ENCODE measurements around the gene TMEM214. TPM values are rescaled to one million over a fixed set of nuclear protein-coding genes. Genes with fewer than 3 reads are reported as not detected.

The TMEM214 gene
- total RNA-seq, 1 experiment from 2014 or later, result 55.3 TPM

GRCh38 chr2:27014771-27015433, 17.9 kb upstream of the TMEM214 start:
- peaks cover 10% of the 10 kb centered on the region; the same call in 1 of the 2 replicates for H3K27me3 Mint-ChIP-seq (ENCODE audit: low read depth)
- Histone ChIP-seq H3T11ph (ENCODE audit: low read length) (no peak overlapping the region), H2BK15ac (ENCODE audit: low read depth, low read length) (no peak overlapping the region), H2BK120ac (ENCODE audit: low read depth, low read length, poor library complexity, severe bottlenecking) (no peak overlapping the region), H3K56ac (ENCODE audit: insufficient read length, low read depth, low read length) (no peak overlapping the region), H3K14ac (ENCODE audit: insufficient read depth, low read length) (no peak overlapping the region), H3K4me2 (ENCODE audit: insufficient read depth, insufficient read length, low read length) (no peak overlapping the region), H3K4ac (ENCODE audit: low read depth, low read length) (no peak overlapping the region), H4K20me1 (ENCODE audit: control insufficient read depth, insufficient read depth, insufficient read length) (no peaks in the 10 kb centered on the region), H2AFZ (ENCODE audit: low read length) (no peak overlapping the region), H4K5ac (ENCODE audit: insufficient read length, low read depth, low read length) (no peak overlapping the region), H2BK12ac (ENCODE audit: insufficient read length, low read depth, low read length) (no peak overlapping the region), H3K23ac (ENCODE audit: insufficient read length, low read depth, low read length) (no peak overlapping the region), H3K9ac (ENCODE audit: extremely low read depth, insufficient read length, low read length) (no peak overlapping the region), H3K9me3 (ENCODE audit: control insufficient read depth, low read depth, low read length) (peaks cover 20% of the 10 kb centered on the region), H3K4me1 (ENCODE audit: insufficient read depth, low read length) (peaks cover 4% of the 10 kb centered on the region; the same call in 1 of the 2 replicates), H4K8ac (replicated peaks; ENCODE audit: insufficient read length, low read depth, low read length) (no peak overlapping the region), H2BK5ac (ENCODE audit: insufficient read length, low read length) (no peak overlapping the region), H3K18ac (ENCODE audit: insufficient read length, low read depth, low read length) (no peak overlapping the region), H2AK5ac (ENCODE audit: insufficient read length, low read length) (no peak overlapping the region), H2BK20ac (ENCODE audit: low read depth, low read length, poor library complexity, severe bottlenecking) (no peak overlapping the region), H3K79me2 (ENCODE audit: insufficient read depth, low read length) (no peaks in the 10 kb centered on the region), H3K23me2 (ENCODE audit: insufficient read length, low read depth, low read length, poor library complexity, severe bottlenecking) (no peaks in the 10 kb centered on the region), H3K27me3 (ENCODE audit: insufficient read depth, low read length) (no peaks in the 10 kb centered on the region; the same call in 1 of the 2 replicates), H4K91ac (ENCODE audit: insufficient read length, low read depth, low read length) (no peak overlapping the region), H3K79me1 (ENCODE audit: insufficient read depth, low read depth, low read length, poor library complexity, severe bottlenecking) (no peaks in the 10 kb centered on the region), H3K27ac (ENCODE audit: insufficient read length, low read depth, low read length) (no peak overlapping the region)
- H3K4me1 Mint-ChIP-seq, result peaks cover 4 to 7% of the 10 kb centered on the region in 2 experiments; a peak in 3 of 4 replicates
- DNase-seq, result no peak
- H3K36me3 Mint-ChIP-seq (ENCODE audit: insufficient read depth in 1 of 3, low read depth in 3 of 3), result peaks cover 12 to 33% (median 26%) of the 10 kb centered on the region in 3 experiments
- peak overlapping the region in 2 of 3 experiments; percentile 35 to 61; a peak in 1 of 7 replicates for H3K27ac Mint-ChIP-seq
- no CpG with 5 or more reads among the region's 8 CpGs for WGBS (ENCODE audit: extremely low coverage, insufficient read length, low lambda C conversion rate)
- no peak for TF ChIP-seq CTCF (conservative IDR thresholded peaks at IDR 0.05)
- H3K9me3 Mint-ChIP-seq, result peaks cover 13 to 20% of the 10 kb centered on the region in 2 experiments
- H3K4me3 Mint-ChIP-seq, result no peak overlapping the region
